Type B pancreatic cell (in vitro differentiated cells): ENCODE data around the gene PRKCB. TPM values are rescaled to one million over a fixed set of nuclear protein-coding genes. Genes with fewer than 3 reads are reported as not detected.

Experiments
- DNase-seq: peaks from one replicate; pipeline ENCODE4 v3.0.0; 2021; ENCODE audit warnings: mixed read lengths; ENCODE audit not compliant: unreplicated experiment; ENCODE audit errors: extremely low spot score
- H3K27ac Mint-ChIP-seq: 2 replicates; pipeline ENCODE4 v1.8.0; 2021; ENCODE audit warnings: mild to moderate bottlenecking, mixed read lengths
- H3K27me3 Mint-ChIP-seq: 2 replicates; pipeline ENCODE4 v1.8.0; 2021; ENCODE audit warnings: mixed read lengths
- H3K36me3 Mint-ChIP-seq: 2 replicates; pipeline ENCODE4 v1.8.0; 2021; ENCODE audit warnings: mixed read lengths
- H3K4me1 Mint-ChIP-seq: one replicate; pipeline ENCODE4 v1.8.0; 2021; ENCODE audit warnings: mixed read lengths; ENCODE audit not compliant: unreplicated experiment
- H3K4me3 Mint-ChIP-seq: 2 replicates; pipeline ENCODE4 v1.8.0; 2021; ENCODE audit warnings: mild to moderate bottlenecking, mixed read lengths
- H3K9me3 Mint-ChIP-seq: 2 replicates; pipeline ENCODE4 v1.8.0; 2021; ENCODE audit warnings: mixed read lengths
- total RNA-seq: library from RNA; stranded (reverse); gene quantifications from 2 replicates; pipeline ENCODE4 v1.2.1, GENCODE V29; 2021; ENCODE audit warnings: low replicate concordance
- TF ChIP-seq, protein P1 (sequence below): fragments of 200-600 bp; sonication (generic); conservative IDR thresholded peaks from 2 replicates; pipeline ENCODE4 v1.5.0; 2021; ENCODE audit warnings: antibody characterized with exemption, mild to moderate bottlenecking

The PRKCB gene
- total RNA-seq, 1 donor from 2014 or later, result 10.2 TPM

DNA sequence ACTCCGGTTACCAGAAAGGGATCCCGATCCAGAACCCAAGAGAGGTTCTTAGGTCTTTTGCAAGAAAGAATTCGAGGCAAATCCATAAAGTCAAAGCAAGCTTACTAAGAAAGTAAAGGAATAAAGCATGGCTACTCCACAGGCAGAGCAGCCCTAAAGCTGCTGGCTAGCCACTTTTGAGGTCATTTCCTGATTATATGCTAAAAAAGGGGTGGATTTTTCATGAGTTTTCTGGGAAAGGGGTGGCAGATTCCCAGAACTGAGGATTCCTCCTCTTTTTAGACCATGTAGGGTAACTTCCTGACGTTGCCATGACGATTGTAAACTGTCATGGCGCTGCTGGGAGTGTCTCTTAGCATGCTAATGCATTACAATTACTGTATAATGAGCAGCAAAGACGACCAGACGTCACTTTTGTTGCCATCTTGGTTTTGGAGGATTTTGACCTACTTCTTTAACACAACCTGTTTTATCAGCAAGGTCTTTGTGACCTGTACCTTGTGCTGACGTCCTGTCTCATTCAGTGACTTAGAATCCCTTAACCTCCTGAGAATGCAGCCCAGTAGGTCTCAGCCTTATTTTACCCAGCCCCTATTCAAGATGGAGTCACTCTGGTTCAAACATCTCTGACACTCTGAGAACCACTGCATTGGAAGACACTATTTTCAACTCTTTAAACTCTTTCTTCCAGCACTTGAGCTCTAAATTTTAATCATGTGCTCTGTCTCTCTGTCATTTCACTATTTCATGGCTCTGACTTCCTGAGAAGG lies 216.7 kb downstream of the PRKCB start:
- no peaks in the 10 kb centered on the region for H3K9me3 Mint-ChIP-seq

GRCh38 chr16:24053099-24053946 lies 217.5 kb downstream of the PRKCB start:
- no peak for DNase-seq
- Mint-ChIP-seq H3K27me3 (peaks cover 70% of the 10 kb centered on the region), H3K4me3 (no peak overlapping the region), H3K27ac (no peak overlapping the region), H3K9me3 (no peaks in the 10 kb centered on the region), H3K4me1 (no peaks in the 10 kb centered on the region), H3K36me3 (no peaks in the 10 kb centered on the region)
- TF ChIP-seq, protein P1, sequence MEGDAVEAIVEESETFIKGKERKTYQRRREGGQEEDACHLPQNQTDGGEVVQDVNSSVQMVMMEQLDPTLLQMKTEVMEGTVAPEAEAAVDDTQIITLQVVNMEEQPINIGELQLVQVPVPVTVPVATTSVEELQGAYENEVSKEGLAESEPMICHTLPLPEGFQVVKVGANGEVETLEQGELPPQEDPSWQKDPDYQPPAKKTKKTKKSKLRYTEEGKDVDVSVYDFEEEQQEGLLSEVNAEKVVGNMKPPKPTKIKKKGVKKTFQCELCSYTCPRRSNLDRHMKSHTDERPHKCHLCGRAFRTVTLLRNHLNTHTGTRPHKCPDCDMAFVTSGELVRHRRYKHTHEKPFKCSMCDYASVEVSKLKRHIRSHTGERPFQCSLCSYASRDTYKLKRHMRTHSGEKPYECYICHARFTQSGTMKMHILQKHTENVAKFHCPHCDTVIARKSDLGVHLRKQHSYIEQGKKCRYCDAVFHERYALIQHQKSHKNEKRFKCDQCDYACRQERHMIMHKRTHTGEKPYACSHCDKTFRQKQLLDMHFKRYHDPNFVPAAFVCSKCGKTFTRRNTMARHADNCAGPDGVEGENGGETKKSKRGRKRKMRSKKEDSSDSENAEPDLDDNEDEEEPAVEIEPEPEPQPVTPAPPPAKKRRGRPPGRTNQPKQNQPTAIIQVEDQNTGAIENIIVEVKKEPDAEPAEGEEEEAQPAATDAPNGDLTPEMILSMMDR, result no peak

More for the DNA sequence above, 216.7 kb downstream of the PRKCB start:
- Mint-ChIP-seq H3K27me3 (peaks cover 69% of the 10 kb centered on the region), H3K4me3 (no peak overlapping the region), H3K27ac (no peak overlapping the region), H3K36me3 (no peaks in the 10 kb centered on the region), H3K4me1 (no peaks in the 10 kb centered on the region)
- TF ChIP-seq, protein P1, result no peak
- no peak for DNase-seq

DNA sequence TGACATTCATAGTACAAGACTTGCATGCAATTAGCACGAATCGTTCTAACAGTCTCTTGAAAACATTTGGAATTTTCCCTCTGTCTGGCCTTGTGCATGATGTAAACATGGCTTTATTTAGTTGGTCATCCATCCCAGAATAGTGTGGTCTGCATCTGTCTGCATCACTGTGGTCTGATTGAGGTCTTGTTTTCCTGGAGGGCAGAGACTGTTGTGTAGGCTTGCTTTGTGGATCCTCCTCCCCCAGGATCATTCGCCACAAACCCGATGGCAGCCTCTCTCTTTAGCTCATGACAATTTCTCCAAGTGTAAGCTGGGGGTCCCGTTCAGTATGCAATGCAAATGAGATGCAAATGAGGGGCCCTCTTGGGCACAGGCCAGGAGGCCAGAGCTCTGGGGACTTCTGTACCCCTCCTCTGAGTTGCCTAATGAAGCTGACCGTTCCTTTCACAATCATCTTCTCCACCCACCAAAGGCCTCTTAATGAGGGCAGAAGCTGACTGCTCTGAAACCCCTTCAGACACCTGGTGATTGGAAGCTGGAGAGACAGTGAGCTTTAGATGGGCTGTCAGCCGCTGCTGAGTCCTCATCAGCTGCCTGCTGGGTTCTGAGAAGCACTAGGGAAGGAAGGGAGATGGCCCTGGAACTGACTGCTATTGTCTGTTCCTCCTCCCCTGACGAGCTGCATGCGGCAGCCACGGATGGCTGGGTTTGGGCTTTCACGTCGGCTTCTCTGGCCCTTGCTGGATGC lies 219.1 kb downstream of the PRKCB start:
- Mint-ChIP-seq H3K4me3 (no peak overlapping the region), H3K27me3 (peaks cover 66% of the 10 kb centered on the region), H3K27ac (no peak overlapping the region), H3K36me3 (no peaks in the 10 kb centered on the region), H3K9me3 (no peaks in the 10 kb centered on the region), H3K4me1 (no peaks in the 10 kb centered on the region)
- no peak for DNase-seq
- TF ChIP-seq, protein P1, result no peak

DNA sequence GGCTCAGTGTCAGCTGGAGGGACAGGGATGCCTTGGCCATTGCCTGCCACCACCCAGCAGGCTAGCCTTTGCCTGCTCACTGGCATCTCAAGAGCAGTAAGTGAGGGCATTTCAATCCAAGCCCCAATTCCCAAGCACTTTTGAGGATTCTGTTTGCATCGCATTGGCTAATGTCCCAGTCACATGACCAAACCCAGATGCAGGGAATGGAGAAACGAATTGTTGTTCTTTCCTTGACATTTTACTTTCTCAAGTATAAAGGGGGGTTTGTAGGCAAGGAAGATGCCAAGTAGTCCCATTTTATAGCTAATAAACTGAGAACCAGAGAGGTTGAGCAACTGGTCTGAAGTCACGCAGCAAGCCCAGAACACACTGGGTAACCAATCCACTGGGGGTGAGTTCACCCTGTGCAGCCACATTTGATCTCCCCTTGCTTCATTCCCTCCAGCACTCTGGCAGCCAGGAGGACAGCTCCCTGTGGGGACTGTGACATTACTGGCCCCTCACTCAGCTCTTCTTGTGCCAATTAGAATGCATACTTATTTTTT lies 226.6 kb downstream of the PRKCB start:
- H3K36me3 Mint-ChIP-seq, result no peaks in the 10 kb centered on the region
- H3K4me1 Mint-ChIP-seq, result no peaks in the 10 kb centered on the region
- DNase-seq, result peak; percentile 18
- H3K27me3 Mint-ChIP-seq, result peaks cover 24% of the 10 kb centered on the region
- TF ChIP-seq, protein P1, result no peak
- H3K27ac Mint-ChIP-seq, result no peak overlapping the region
- no peak overlapping the region for H3K4me3 Mint-ChIP-seq
- H3K9me3 Mint-ChIP-seq, result no peaks in the 10 kb centered on the region

GRCh38 chr16:24069036-24069590 lies 233.3 kb downstream of the PRKCB start:
- H3K27ac Mint-ChIP-seq, result no peak overlapping the region
- DNase-seq, result peak; percentile 20
- H3K9me3 Mint-ChIP-seq, result no peaks in the 10 kb centered on the region
- H3K4me3 Mint-ChIP-seq, result no peak overlapping the region
- TF ChIP-seq, protein P1, result no peak
- H3K4me1 Mint-ChIP-seq, result no peaks in the 10 kb centered on the region
- H3K36me3 Mint-ChIP-seq, result no peaks in the 10 kb centered on the region
- H3K27me3 Mint-ChIP-seq, result no peaks in the 10 kb centered on the region
